K562 (cell line): ENCODE data around the gene CALML3. TPM values are rescaled to one million over a fixed set of nuclear protein-coding genes. Genes with fewer than 3 reads are reported as not detected.

Source experiments
- ATAC-seq: fragments of 200-7000 bp; cut with Tn5 transposase; 3 replicates; pipeline ENCODE4 v1.9.1; 2020; ENCODE audit warnings: moderate library complexity
- BruUV-seq: library from RNA; stranded (reverse); fragments of 400-500 nt; replicated peaks from 2 replicates; lab custom pipeline; 2021; lab: Mats Ljungman, UMichigan
- CTCF ChIA-PET: fragments of 300-600 bp; formaldehyde crosslinking; extraction: SDS; loops from one replicate; lab custom pipeline; 2021; ENCODE audit warnings: low intra/inter-chr PET ratio; lab: Yijun Ruan, JAX
- POLR2A ChIA-PET: fragments of 300-600, 350-650 bp; sonication (Branson Sonifier 250); formaldehyde crosslinking; extraction: SDS; loops from one replicate; lab custom pipeline; 2021; ENCODE audit warnings: antibody characterized with exemption, inconsistent platforms; lab: Yijun Ruan, JAX
- DNase-seq, 4 experiments: peaks; one replicate each; pipeline versions ENCODE4 v3.0.0 to v3.0.0-alpha.2; 2011 to 2018; ENCODE audit warnings: low spot score in 3 of 4, mixed read lengths in 3 of 4; ENCODE audit errors: extremely low read depth in 1 of 4
- FAIRE-seq: peaks from 2 replicates; lab custom pipeline; 2011; peaks lifted over from hg19 to GRCh38; lab: Jason Lieb, UNC
- H2AFZ ChIP-seq: 2 replicates; pipeline ENCODE4 v1.6.0; 2011; ENCODE audit warnings: low read depth, low read length, control low read depth, inconsistent platforms
- H3K27ac ChIP-seq: fragments of 200-600 bp; 3 replicates; pipeline ENCODE4 v1.8.0; 2011; ENCODE audit warnings: low read depth, mild to moderate bottlenecking, control low read depth, inconsistent platforms, low read length, moderate library complexity, mixed read lengths; ENCODE audit errors: extremely low read depth
- H3K27me3 ChIP-seq, 2 experiments: fragments of 300-600 bp in 1 of 2; 2 replicates in 1 of 2; 3 replicates in 1 of 2; pipeline versions ENCODE4 v1.6.0 to v1.8.0; 2011; ENCODE audit warnings: inconsistent platforms in 2 of 2, low read length in 2 of 2, mild to moderate bottlenecking in 1 of 2, mixed read lengths in 1 of 2, moderate library complexity in 1 of 2; ENCODE audit not compliant: control insufficient read depth in 2 of 2, insufficient read depth in 2 of 2
- H3K36me3 ChIP-seq: fragments of 300-600 bp; 3 replicates; pipeline ENCODE4 v1.8.0; 2011; ENCODE audit warnings: mild to moderate bottlenecking, low read length, inconsistent platforms; ENCODE audit not compliant: control insufficient read depth, insufficient read depth
- H3K4me1 ChIP-seq, 2 experiments: fragments of 200-600 bp in 1 of 2; replicated peaks in 1 of 2; 2 replicates in 1 of 2; 3 replicates in 1 of 2; pipeline versions ENCODE4 v1.5.1 to v1.8.0; 2011; ENCODE audit warnings: inconsistent platforms in 2 of 2, low read length in 2 of 2, mild to moderate bottlenecking in 1 of 2, mixed read lengths in 1 of 2, moderate library complexity in 1 of 2; ENCODE audit not compliant: control insufficient read depth in 2 of 2, insufficient read depth in 2 of 2
- H3K4me2 ChIP-seq: 2 replicates; pipeline ENCODE4 v1.6.1; 2011; ENCODE audit warnings: low read length, control low read depth, inconsistent platforms, mixed read lengths; ENCODE audit not compliant: insufficient read depth
- H3K4me3 ChIP-seq: fragments of 200-600 bp; sonication (generic), shearing (Covaris generic); 2 replicates; pipeline ENCODE4 v1.5.1; 2016; ENCODE audit warnings: control low read depth, inconsistent platforms
- H3K79me2 ChIP-seq: fragments of 200-600 bp; 3 replicates; pipeline ENCODE4 v1.8.0; 2011; ENCODE audit warnings: low read length, inconsistent platforms; ENCODE audit not compliant: control insufficient read depth, insufficient read depth
- H3K9ac ChIP-seq, 2 experiments: 2 replicates each; pipeline versions ENCODE4 v1.6.0 to v1.6.1; 2011; ENCODE audit warnings: low read depth in 2 of 2, low read length in 2 of 2, control low read depth in 1 of 2, inconsistent platforms in 1 of 2, mild to moderate bottlenecking in 1 of 2, mixed read lengths in 1 of 2; ENCODE audit not compliant: insufficient read depth in 1 of 2
- H3K9me1 ChIP-seq: one replicate; pipeline ENCODE4 v1.6.0; 2011; ENCODE audit warnings: inconsistent platforms, mild to moderate bottlenecking, low read length, moderate library complexity; ENCODE audit not compliant: control insufficient read depth, insufficient read depth
- H3K9me3 ChIP-seq: replicated peaks from 2 replicates; pipeline ENCODE4 v1.5.1; 2011; ENCODE audit warnings: low read depth, low read length, inconsistent platforms; ENCODE audit not compliant: control insufficient read depth, insufficient read depth
- H4K20me1 ChIP-seq: replicated peaks from 2 replicates; pipeline ENCODE4 v1.6.1; 2011; ENCODE audit warnings: low read length, inconsistent platforms, mixed read lengths; ENCODE audit not compliant: control insufficient read depth, insufficient read depth
- CTBP1 ChIP-seq: fragments of 450-650 bp; IDR thresholded peaks from 2 replicates; pipeline ENCODE4 v1.6.1; 2016; ENCODE audit warnings: borderline replicate concordance
- ZKSCAN1 ChIP-seq: fragments of 150-350 bp; IDR thresholded peaks from 2 replicates; pipeline ENCODE4 v1.6.1; 2016; ENCODE audit warnings: low read depth, low read length
- WGBS: fragments of 100-300 bp; shearing (Covaris generic); methylation state at CpG from one replicate; pipeline ENCODE4 v1.1.6; 2016; ENCODE audit warnings: low coverage, mixed read lengths; ENCODE audit not compliant: insufficient coverage; ENCODE audit errors: missing lambda C conversion rate; 5-methylcytosine and 5-hydroxymethylcytosine counted together
- in situ Hi-C: fragments of 300-500 bp; cut with MboI; formaldehyde crosslinking; loops from 4 replicates; pipeline ENCODE4 v1.15.0; 2018; ENCODE audit warnings: inconsistent platforms, mixed read lengths
- intact Hi-C: fragments of 100-400 bp; cut with micrococcal nuclease; formaldehyde crosslinking; loops from 2 replicates; pipeline ENCODE4 v1.14.2; 2022
- polyA plus RNA-seq, 8 experiments: library from polyadenylated mRNA; depleted of rRNA in 4 of 8; stranded (reverse) in 5 of 8; unstranded in 3 of 8; fragments of >200 nt; fragmentation: Nextera tagmentation in 2 of 8; fragmentation: Illumina TruSeq in 1 of 8; extraction: Ambion mirVana in 2 of 8; extraction: Trizol in 1 of 8; gene quantifications; 2 replicates each; pipeline versions ENCODE4 v1.2.1 to v1.2.3, GENCODE V29; 2011 to 2014; ENCODE audit warnings: inconsistent platforms in 1 of 8, missing spikeins in 1 of 8
- total RNA-seq, 7 experiments: library from RNA; depleted of rRNA in 6 of 7; stranded (reverse); fragments of >200 nt in 6 of 7; fragmentation: Illumina TruSeq in 2 of 7; extraction: Trizol in 2 of 7; gene quantifications; 2 replicates each; pipeline versions ENCODE4 v1.2.1 to v1.2.3, GENCODE V29; 2011 to 2021; ENCODE audit warnings: low replicate concordance in 1 of 7
- TF ChIP-seq, protein P1 (sequence below): sonication (generic); IDR thresholded peaks from 2 replicates; pipeline ENCODE4 v1.6.1; 2016

Gene CALML3
- total and polyA plus RNA-seq, 9 of the 15 experiments (the other 6 are each of a cell fraction or from before 2014, with no cell fraction given), result not detected

DNA sequence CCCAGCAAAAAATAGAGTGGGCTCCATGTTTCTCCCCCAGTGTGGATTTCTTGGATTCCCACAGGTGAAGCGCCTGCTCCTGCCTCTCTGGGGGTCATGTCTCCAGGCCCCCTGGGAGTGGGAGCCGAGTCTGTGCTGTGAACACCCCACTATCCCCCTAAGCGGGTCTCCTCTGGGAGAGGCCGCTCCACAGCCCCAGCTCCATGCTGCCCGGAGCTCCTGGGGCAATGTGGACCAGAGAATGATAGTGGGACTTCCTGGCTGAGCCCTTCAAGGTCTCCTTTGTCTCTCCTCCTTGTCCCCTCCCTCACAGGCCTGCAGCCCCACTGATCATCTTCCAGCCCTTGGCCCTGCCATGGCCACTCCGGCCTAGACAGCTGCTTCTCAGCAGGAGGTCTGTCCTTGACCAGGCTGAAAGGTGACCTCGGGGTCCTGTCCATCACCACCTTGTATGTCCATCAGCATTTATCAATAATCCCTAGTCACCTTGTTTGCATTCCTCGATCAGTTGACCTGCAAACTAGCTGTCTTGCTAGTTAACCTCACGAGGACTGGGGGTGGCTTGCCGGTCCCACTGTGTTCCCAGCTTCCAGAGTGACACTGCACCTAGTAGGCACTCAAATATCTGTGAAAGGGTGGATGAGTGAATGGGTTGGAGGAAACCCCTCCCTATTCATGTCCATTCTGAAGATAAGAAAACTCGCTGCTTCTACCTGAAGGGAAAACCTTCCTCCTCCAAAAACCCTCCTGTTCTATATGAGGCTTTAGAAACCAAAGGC, 776 bp upstream of the CALML3 start:
- intact Hi-C loops (no loop called here), in situ Hi-C loops (no loop called here)
- Histone ChIP-seq H3K4me3 (no peak overlapping the region), H3K27me3 (no peaks in the 10 kb centered on the region), H3K4me1 (peaks cover 5 to 28% of the 10 kb centered on the region in 2 experiments; a peak in 4 of 5 replicates), H3K79me2 (no peaks in the 10 kb centered on the region), H3K9me1 (no peaks in the 10 kb centered on the region), H3K9me3 (no peaks in the 10 kb centered on the region; the same call in 1 of the 2 replicates), H2AFZ (peak overlapping the region; percentile 1; the same call in 1 of the 2 replicates), H4K20me1 (no peaks in the 10 kb centered on the region), H3K4me2 (no peak overlapping the region), H3K9ac (peak overlapping the region in 1 of 2 experiments; percentile 73; a peak in 2 of 4 replicates), H3K27ac (no peak overlapping the region), H3K36me3 (no peaks in the 10 kb centered on the region)
- no peak for DNase-seq
- BruUV-seq, result no TSS peak
- POLR2A ChIA-PET, result interaction anchor here (0.6 to 0.7 kb wide), 4 partner anchors 15 to 217 kb away, joined by 3 read pairs; no protein-coding TSS in a partner anchor
- 58% methylated on average over 11 of the region's 11 CpGs for WGBS
- TF ChIP-seq CTBP1 (no peak), ZKSCAN1 (peak; percentile 82)
- TF ChIP-seq, protein P1, sequence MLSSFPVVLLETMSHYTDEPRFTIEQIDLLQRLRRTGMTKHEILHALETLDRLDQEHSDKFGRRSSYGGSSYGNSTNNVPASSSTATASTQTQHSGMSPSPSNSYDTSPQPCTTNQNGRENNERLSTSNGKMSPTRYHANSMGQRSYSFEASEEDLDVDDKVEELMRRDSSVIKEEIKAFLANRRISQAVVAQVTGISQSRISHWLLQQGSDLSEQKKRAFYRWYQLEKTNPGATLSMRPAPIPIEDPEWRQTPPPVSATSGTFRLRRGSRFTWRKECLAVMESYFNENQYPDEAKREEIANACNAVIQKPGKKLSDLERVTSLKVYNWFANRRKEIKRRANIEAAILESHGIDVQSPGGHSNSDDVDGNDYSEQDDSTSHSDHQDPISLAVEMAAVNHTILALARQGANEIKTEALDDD, result peak; percentile 45; the same call in 1 of the 2 replicates
- FAIRE-seq, result no peak
- CTCF ChIA-PET, result no interaction called here
- no peak; the same call in 2 of the 3 replicates for ATAC-seq
